ENCODE measurements around the gene TF.
A peak's percentile ranks its signal among the peaks of the same experiment; 100 is the strongest.

TF gene

GRCh38 chr3:133733226-133733625 lies 13.0 kb upstream of the TF start:
- H3K36me3 ChIP-seq (replicated peaks; ENCODE audit: insufficient read depth, low read length) = no peaks in the 10 kb centered on the region
- no peak overlapping the region for H3K27ac ChIP-seq (ENCODE audit: low read length)
- DNase-seq = no peak
- H3K79me2 ChIP-seq (ENCODE audit: low read length) = no peaks in the 10 kb centered on the region
- H3F3A ChIP-seq (ENCODE audit: insufficient read depth, low read length) = no peaks in the 10 kb centered on the region
- no peak overlapping the region for H3K4me3 ChIP-seq (ENCODE audit: low read length)
- H3K9me3 ChIP-seq (replicated peaks; ENCODE audit: insufficient read depth, low read length) = no peaks in the 10 kb centered on the region
- TF ChIP-seq EZH2phosphoT487 (IDR thresholded peaks at IDR 0.05; ENCODE audit: low read length) (no peak), CTCF (IDR thresholded peaks at IDR 0.05; ENCODE audit: low read length) (no peak), EZH2 (optimal IDR thresholded peaks at IDR 0.05; ENCODE audit: low read depth, low read length) (no peak)
- H2AFZ ChIP-seq (ENCODE audit: low read length) = no peak overlapping the region
- H4K20me1 ChIP-seq (ENCODE audit: insufficient read depth, low read length) = no peaks in the 10 kb centered on the region
- H3K9ac ChIP-seq (ENCODE audit: low read length) = no peak overlapping the region
- H3K27me3 ChIP-seq (replicated peaks; ENCODE audit: insufficient read depth, low read length) = no peaks in the 10 kb centered on the region
- H3K9me2 ChIP-seq (replicated peaks; ENCODE audit: insufficient read depth, low read length) = no peaks in the 10 kb centered on the region
- H3K4me1 ChIP-seq (ENCODE audit: low read length) = no peaks in the 10 kb centered on the region
- no peak overlapping the region for H3K4me2 ChIP-seq (ENCODE audit: low read depth, low read length)

- Histone ChIP-seq H3K4me1 (ENCODE audit: low read length) (no peaks in the 10 kb centered on the region), H3K27ac (ENCODE audit: low read length) (no peak overlapping the region), H4K20me1 (ENCODE audit: insufficient read depth, low read length) (no peaks in the 10 kb centered on the region), H3K4me3 (ENCODE audit: low read length) (no peak overlapping the region), H3K9me2 (replicated peaks; ENCODE audit: insufficient read depth, low read length) (no peaks in the 10 kb centered on the region), H3K9me3 (replicated peaks; ENCODE audit: insufficient read depth, low read length) (no peaks in the 10 kb centered on the region), H3F3A (ENCODE audit: insufficient read depth, low read length) (no peaks in the 10 kb centered on the region), H3K27me3 (replicated peaks; ENCODE audit: insufficient read depth, low read length) (no peaks in the 10 kb centered on the region), H2AFZ (ENCODE audit: low read length) (no peak overlapping the region), H3K79me2 (ENCODE audit: low read length) (no peaks in the 10 kb centered on the region), H3K36me3 (replicated peaks; ENCODE audit: insufficient read depth, low read length) (no peaks in the 10 kb centered on the region), H3K4me2 (ENCODE audit: low read depth, low read length) (no peak overlapping the region), H3K9ac (ENCODE audit: low read length) (no peak overlapping the region)
- no peak for DNase-seq
- TF ChIP-seq EZH2 (optimal IDR thresholded peaks at IDR 0.05; ENCODE audit: low read depth, low read length) (no peak), CTCF (IDR thresholded peaks at IDR 0.05; ENCODE audit: low read length) (no peak), EZH2phosphoT487 (IDR thresholded peaks at IDR 0.05; ENCODE audit: low read length) (no peak)
These were observed 11.9 kb upstream of the TF start for GRCh38 chr3:133734305-133734704.

- TF ChIP-seq EZH2 (optimal IDR thresholded peaks at IDR 0.05; ENCODE audit: low read depth, low read length) = no peak
- no peak for TF ChIP-seq CTCF (IDR thresholded peaks at IDR 0.05; ENCODE audit: low read length)
- TF ChIP-seq EZH2phosphoT487 (IDR thresholded peaks at IDR 0.05; ENCODE audit: low read length) = no peak
- H3K27ac ChIP-seq (ENCODE audit: low read length) = no peak overlapping the region
- peak; percentile 25 for DNase-seq
These were observed 3.7 kb upstream of the TF start for GRCh38 chr3:133742351-133743091.

More at GRCh38 chr3:133742351-133743091, 3.7 kb upstream of the TF start:
- no peak overlapping the region for H3K4me2 ChIP-seq (ENCODE audit: low read depth, low read length)
- H3K9ac ChIP-seq (ENCODE audit: low read length) = no peak overlapping the region
- H3K27me3 ChIP-seq (replicated peaks; ENCODE audit: insufficient read depth, low read length) = no peaks in the 10 kb centered on the region
- H3K36me3 ChIP-seq (replicated peaks; ENCODE audit: insufficient read depth, low read length) = no peaks in the 10 kb centered on the region
- H3K9me3 ChIP-seq (replicated peaks; ENCODE audit: insufficient read depth, low read length) = no peaks in the 10 kb centered on the region
- H2AFZ ChIP-seq (ENCODE audit: low read length) = no peak overlapping the region
- no peaks in the 10 kb centered on the region for H3K79me2 ChIP-seq (ENCODE audit: low read length)
- H4K20me1 ChIP-seq (ENCODE audit: insufficient read depth, low read length) = no peaks in the 10 kb centered on the region
- no peaks in the 10 kb centered on the region for H3K4me1 ChIP-seq (ENCODE audit: low read length)
- no peak overlapping the region for H3K4me3 ChIP-seq (ENCODE audit: low read length)
- H3F3A ChIP-seq (ENCODE audit: insufficient read depth, low read length) = no peaks in the 10 kb centered on the region
- no peaks in the 10 kb centered on the region for H3K9me2 ChIP-seq (replicated peaks; ENCODE audit: insufficient read depth, low read length)
